Psoas muscle (tissue), 8 donors: Measurements from ENCODE around the gene LINC00237. TPM values are rescaled to one million over a fixed set of nuclear protein-coding genes. Genes with fewer than 3 reads are reported as not detected.

Source experiments
- ATAC-seq, 4 donors: fragments of 200-7000 bp; cut with Tn5 transposase; one replicate each; pipeline ENCODE4 v1.9.1; 2020; ENCODE audit warnings: moderate library complexity in 3 of 4, mild to moderate bottlenecking in 2 of 4
- DNase-seq, 2 donors: peaks; one replicate each; pipeline ENCODE4 v3.0.0-alpha.2; 2020
- H3K27ac ChIP-seq: fragments of 200-600 bp; one replicate; pipeline ENCODE4 v1.8.0; 2022
- H3K27me3 ChIP-seq, 3 donors: fragments of 200-600 bp in 1 of 3; one replicate each; pipeline versions ENCODE4 v1.6.1 to v1.8.0; 2013 to 2022; ENCODE audit warnings: low read length in 2 of 3, mild to moderate bottlenecking in 2 of 3, moderate library complexity in 1 of 3; ENCODE audit not compliant: insufficient read depth in 3 of 3
- H3K36me3 ChIP-seq, 2 donors: fragments of 200-600 bp in 1 of 2; one replicate each; pipeline versions ENCODE4 v1.6.1 to v1.8.0; 2013 to 2022; ENCODE audit warnings: low read depth in 1 of 2, mild to moderate bottlenecking in 1 of 2, moderate library complexity in 1 of 2; ENCODE audit not compliant: insufficient read depth in 1 of 2
- H3K4me1 ChIP-seq: fragments of 200-600 bp; one replicate; pipeline ENCODE4 v1.8.0; 2022
- H3K4me3 ChIP-seq: fragments of 200-600 bp; one replicate; pipeline ENCODE4 v1.8.0; 2022; ENCODE audit warnings: mild to moderate bottlenecking
- H3K9me3 ChIP-seq: fragments of 200-600 bp; one replicate; pipeline ENCODE4 v1.8.0; 2022
- WGBS, 3 donors: extraction: QIAGEN DNeasy Blood & Tissue Kit; methylation state at CpG; one replicate each; pipeline versions ENCODE4 v1.1.6 to v1.1.7; 2013; 5-methylcytosine and 5-hydroxymethylcytosine counted together
- intact Hi-C, 2 donors: fragments of 100-400 bp; cut with DNase I; formaldehyde crosslinking; loops; one replicate each; pipeline versions ENCODE4 v1.11.0 to v1.14.2; 2022
- polyA plus RNA-seq, 3 donors: library from polyadenylated mRNA; stranded (reverse); fragments of 200-250 nt; gene quantifications; one replicate each; pipeline ENCODE4 v1.2.3, GENCODE V29; 2013
- total RNA-seq, 4 donors: library from RNA; stranded (reverse); fragmentation: NEBNext Ultra II Directional in 2 of 4; extraction: Animal tissue kit (Norgen Biotek cat#: 25700) in 2 of 4; gene quantifications; one replicate each; pipeline versions ENCODE4 v1.2.1 to v1.2.4, GENCODE V29; 2021 to 2023
- TF ChIP-seq, protein P1 (sequence below): fragments of 200-600 bp; IDR thresholded peaks from one replicate; pipeline ENCODE4 v1.8.0; 2022; ENCODE audit warnings: antibody characterized with exemption
- donor health status: healthy with polysubstance abuse.
- donor health status: DM: no; HTN: no; CAD: no; lungs with moderate emphysema.
- donor health status: Bipolar disorder and iron deficiency.
- donor health status: healthy.
- donor health status: DM: yes; HTN: yes; CAD: no.
- donor health status: DM: no; HTN: no; CAD: no.
- donor health status: DM: no; HTN: no; CAD: no.
- donor health status: DM: yes; HTN: yes; CAD: no.

The LINC00237 gene
- total and polyA plus RNA-seq, 7 donors: not detected

DNA sequence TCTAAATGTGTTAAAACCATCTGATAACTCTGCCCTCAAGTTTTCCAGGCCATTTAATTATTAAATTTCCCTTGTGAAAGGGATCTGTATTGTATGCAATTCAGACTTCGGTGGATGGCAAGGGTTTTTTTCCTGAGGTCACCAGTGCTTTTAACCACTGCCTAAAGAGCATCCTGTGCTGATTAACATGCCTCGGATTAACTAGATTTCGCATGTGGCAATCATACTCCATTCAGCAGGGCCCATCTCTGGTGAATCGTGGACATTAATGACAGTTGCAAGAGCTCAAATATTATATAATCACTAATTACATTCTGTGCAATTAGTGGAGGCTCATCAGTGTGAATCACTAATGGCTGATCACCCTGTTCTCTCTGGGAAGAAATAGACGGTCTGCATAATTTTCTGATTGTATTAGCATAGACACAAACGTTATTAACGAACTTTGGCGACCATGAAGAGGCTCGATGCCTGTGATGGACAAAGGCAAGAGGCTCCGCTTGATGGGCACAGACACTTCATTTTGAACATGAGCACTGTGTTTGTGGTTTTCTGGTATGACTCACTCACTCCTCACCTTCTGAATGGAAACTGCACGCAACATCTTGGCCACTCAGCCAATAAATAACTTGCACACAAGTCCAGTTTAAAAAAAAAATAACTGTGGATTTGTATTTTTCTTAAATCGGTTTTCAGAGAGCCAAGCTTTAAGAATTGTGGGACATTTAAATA, 31.4 kb downstream of the LINC00237 start:
- ATAC-seq (no peak), DNase-seq (no peak)
- 76 to 80% (median 78%) methylated on average over 12 of the region's 12 CpGs for WGBS, 3 donors
- H3K9me3 ChIP-seq: no peaks in the 10 kb centered on the region
- intact Hi-C loops: no loop called here
- H3K27me3 ChIP-seq: peaks cover 2 to 8% (median 5%) of the 10 kb centered on the region in 3 donors
- TF ChIP-seq, protein P1, sequence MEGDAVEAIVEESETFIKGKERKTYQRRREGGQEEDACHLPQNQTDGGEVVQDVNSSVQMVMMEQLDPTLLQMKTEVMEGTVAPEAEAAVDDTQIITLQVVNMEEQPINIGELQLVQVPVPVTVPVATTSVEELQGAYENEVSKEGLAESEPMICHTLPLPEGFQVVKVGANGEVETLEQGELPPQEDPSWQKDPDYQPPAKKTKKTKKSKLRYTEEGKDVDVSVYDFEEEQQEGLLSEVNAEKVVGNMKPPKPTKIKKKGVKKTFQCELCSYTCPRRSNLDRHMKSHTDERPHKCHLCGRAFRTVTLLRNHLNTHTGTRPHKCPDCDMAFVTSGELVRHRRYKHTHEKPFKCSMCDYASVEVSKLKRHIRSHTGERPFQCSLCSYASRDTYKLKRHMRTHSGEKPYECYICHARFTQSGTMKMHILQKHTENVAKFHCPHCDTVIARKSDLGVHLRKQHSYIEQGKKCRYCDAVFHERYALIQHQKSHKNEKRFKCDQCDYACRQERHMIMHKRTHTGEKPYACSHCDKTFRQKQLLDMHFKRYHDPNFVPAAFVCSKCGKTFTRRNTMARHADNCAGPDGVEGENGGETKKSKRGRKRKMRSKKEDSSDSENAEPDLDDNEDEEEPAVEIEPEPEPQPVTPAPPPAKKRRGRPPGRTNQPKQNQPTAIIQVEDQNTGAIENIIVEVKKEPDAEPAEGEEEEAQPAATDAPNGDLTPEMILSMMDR: no peak
- H3K27ac ChIP-seq: no peak overlapping the region
- no peaks in the 10 kb centered on the region for H3K4me1 ChIP-seq
- H3K4me3 ChIP-seq: no peak overlapping the region
- H3K36me3 ChIP-seq: no peaks in the 10 kb centered on the region

DNA sequence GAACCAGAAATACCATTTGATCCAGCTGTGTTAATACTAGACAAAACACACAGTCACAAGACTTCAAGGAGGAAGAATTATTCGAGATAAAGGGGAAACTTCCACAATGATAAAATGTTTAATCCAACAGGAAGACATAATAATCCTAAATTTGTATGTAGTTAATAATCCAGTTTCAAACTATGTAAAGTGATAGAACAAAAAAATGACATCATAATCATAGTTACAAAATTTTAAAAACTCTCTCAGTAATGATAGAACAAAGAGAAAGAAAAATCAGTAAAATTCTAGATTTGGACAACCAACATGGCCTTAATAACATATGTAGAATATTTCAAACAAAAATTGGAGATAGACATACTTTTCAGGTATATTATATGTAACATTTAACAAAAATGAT, 38.9 kb downstream of the LINC00237 start:
- intact Hi-C loops: no loop called here
- Histone ChIP-seq H3K36me3 (no peaks in the 10 kb centered on the region), H3K27ac (no peak overlapping the region), H3K4me1 (no peaks in the 10 kb centered on the region), H3K9me3 (no peaks in the 10 kb centered on the region), H3K4me3 (no peak overlapping the region), H3K27me3 (peaks cover 0 to 3% (median 2%) of the 10 kb centered on the region in 3 donors)
- TF ChIP-seq, protein P1: no peak
- DNase-seq (no peak), ATAC-seq (no peak)
- 74 to 82% (median 81%) methylated on average over 1 of the region's 1 CpG for WGBS, 3 donors

DNA sequence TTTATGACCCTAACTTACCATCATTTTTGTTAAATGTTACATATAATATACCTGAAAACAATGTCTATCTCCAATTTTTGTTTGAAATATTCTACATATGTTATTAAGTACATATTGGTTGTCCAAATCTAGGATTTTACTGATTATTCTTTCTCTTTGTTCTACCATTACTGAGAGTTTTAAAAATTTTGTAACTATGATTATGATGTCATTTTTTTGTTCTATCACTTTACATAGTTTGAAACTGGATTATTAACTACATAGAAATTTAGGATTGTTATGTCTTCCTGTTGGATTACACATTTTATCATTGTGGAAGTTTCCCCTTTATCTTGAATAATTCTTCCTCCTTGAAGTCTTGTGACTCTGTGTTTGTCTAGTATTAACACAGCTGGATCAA, 41.2 kb downstream of the LINC00237 start:
- H3K4me1 ChIP-seq: no peaks in the 10 kb centered on the region
- no peak for DNase-seq
- TF ChIP-seq, protein P1: no peak
- no peaks in the 10 kb centered on the region for H3K36me3 ChIP-seq
- intact Hi-C loops: no loop called here
- no peak overlapping the region for H3K27ac ChIP-seq
- no peak overlapping the region for H3K4me3 ChIP-seq
- H3K27me3 ChIP-seq: peaks cover 0 to 2% (median 2%) of the 10 kb centered on the region in 3 donors
- no peaks in the 10 kb centered on the region for H3K9me3 ChIP-seq
- no peak for ATAC-seq

DNA sequence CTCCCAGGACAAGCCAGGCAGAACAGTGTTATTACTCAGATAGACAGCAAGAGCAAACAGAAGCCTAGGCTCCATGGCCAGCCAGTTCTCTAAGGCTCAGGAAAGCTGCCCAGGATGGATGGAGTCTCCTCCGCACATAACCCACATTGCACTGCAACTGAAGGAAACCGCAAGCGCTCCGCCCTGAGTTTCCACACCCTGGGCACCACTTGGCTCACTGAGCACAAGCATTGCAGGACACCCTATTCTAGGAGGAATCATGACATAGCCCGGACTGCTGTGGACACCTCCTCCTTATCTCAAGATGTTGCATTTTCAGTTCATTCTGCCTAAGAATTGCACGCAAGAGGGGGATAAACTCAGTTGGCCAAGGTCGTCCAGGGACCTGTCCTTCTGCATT, 42.9 kb downstream of the LINC00237 start:
- H3K27ac ChIP-seq: no peak overlapping the region
- WGBS, 3 donors: 85 to 87% (median 85%) methylated on average over 7 of the region's 7 CpGs
- intact Hi-C loops: no loop called here
- no peaks in the 10 kb centered on the region for H3K9me3 ChIP-seq
- peaks cover 0 to 2% (median 2%) of the 10 kb centered on the region in 3 donors for H3K27me3 ChIP-seq
- TF ChIP-seq, protein P1: no peak
- no peaks in the 10 kb centered on the region for H3K36me3 ChIP-seq
- no peaks in the 10 kb centered on the region for H3K4me1 ChIP-seq
- DNase-seq: no peak
- H3K4me3 ChIP-seq: no peak overlapping the region
- no peak for ATAC-seq
